Trophoblast cell (in vitro differentiated cells and primary cell): ENCODE data around the gene IGSF10.

Experiments used
- DNase-seq, 2 donors: peaks; one replicate each; pipeline ENCODE4 v3.0.0-alpha.2; 2016
- H2AFZ ChIP-seq: 2 replicates; pipeline ENCODE4 v1.6.1; 2013; ENCODE audit warnings: low read length, moderate library complexity, mild to moderate bottlenecking; ENCODE audit not compliant: insufficient read depth, poor library complexity
- H2AK5ac ChIP-seq: 2 replicates; pipeline ENCODE4 v1.6.1; 2013; ENCODE audit warnings: mild to moderate bottlenecking, low read length
- H2BK120ac ChIP-seq: 2 replicates; pipeline ENCODE4 v1.6.1; 2013; ENCODE audit warnings: low read length, mild to moderate bottlenecking, moderate library complexity; ENCODE audit not compliant: insufficient read depth, poor library complexity
- H2BK12ac ChIP-seq: 2 replicates; pipeline ENCODE4 v1.6.1; 2013; ENCODE audit warnings: mild to moderate bottlenecking, low read length, moderate library complexity
- H2BK5ac ChIP-seq: 2 replicates; pipeline ENCODE4 v1.6.1; 2013; ENCODE audit warnings: low read length, low read depth, moderate library complexity, mild to moderate bottlenecking; ENCODE audit not compliant: poor library complexity
- H3K14ac ChIP-seq: 2 replicates; pipeline ENCODE4 v1.6.1; 2013; ENCODE audit warnings: mild to moderate bottlenecking, low read length
- H3K18ac ChIP-seq: 2 replicates; pipeline ENCODE4 v1.6.1; 2013; ENCODE audit warnings: mild to moderate bottlenecking, low read length
- H3K23ac ChIP-seq: 2 replicates; pipeline ENCODE4 v1.6.1; 2013; ENCODE audit warnings: low read length
- H3K27ac ChIP-seq: 2 replicates; pipeline ENCODE4 v1.5.1; 2013; ENCODE audit warnings: low read depth, mild to moderate bottlenecking, inconsistent platforms, low read length, moderate library complexity
- H3K27me3 ChIP-seq: 2 replicates; pipeline ENCODE4 v1.6.1; 2013; ENCODE audit warnings: inconsistent platforms, mild to moderate bottlenecking, low read length, moderate library complexity; ENCODE audit not compliant: insufficient read depth
- H3K36me3 ChIP-seq, 2 experiments: 1 replicate in 1 of 2; 2 replicates in 1 of 2; pipeline ENCODE4 v1.6.1; 2013; ENCODE audit warnings: low read length in 2 of 2, mild to moderate bottlenecking in 2 of 2, moderate library complexity in 1 of 2; ENCODE audit not compliant: insufficient read depth in 2 of 2, control insufficient read depth in 1 of 2
- H3K4ac ChIP-seq: 2 replicates; pipeline ENCODE4 v1.6.1; 2013; ENCODE audit warnings: low read depth, mild to moderate bottlenecking, low read length, moderate library complexity
- H3K4me1 ChIP-seq, 2 experiments: 1 replicate in 1 of 2; 2 replicates in 1 of 2; pipeline ENCODE4 v1.6.1; 2013; ENCODE audit warnings: low read length in 2 of 2, mild to moderate bottlenecking in 2 of 2, moderate library complexity in 1 of 2; ENCODE audit not compliant: insufficient read depth in 2 of 2, control insufficient read depth in 1 of 2
- H3K4me2 ChIP-seq: 2 replicates; pipeline ENCODE4 v1.6.1; 2013; ENCODE audit warnings: inconsistent platforms, mild to moderate bottlenecking, low read length, moderate library complexity
- H3K4me3 ChIP-seq: 2 replicates; pipeline ENCODE4 v1.5.1; 2013; ENCODE audit warnings: mild to moderate bottlenecking, low read depth, low read length, inconsistent platforms
- H3K79me1 ChIP-seq: one replicate; pipeline ENCODE4 v1.6.1; 2013; ENCODE audit warnings: low read length
- H3K79me2 ChIP-seq: 2 replicates; pipeline ENCODE4 v1.6.1; 2013; ENCODE audit warnings: low read length, mild to moderate bottlenecking; ENCODE audit not compliant: control insufficient read depth, insufficient read depth, poor library complexity
- H3K9ac ChIP-seq: 2 replicates; pipeline ENCODE4 v1.6.1; 2013; ENCODE audit warnings: mild to moderate bottlenecking, low read length
- H3K9me3 ChIP-seq: 2 replicates; pipeline ENCODE4 v1.6.1; 2013; ENCODE audit warnings: low read depth, mild to moderate bottlenecking, control low read depth, inconsistent platforms, low read length; ENCODE audit not compliant: insufficient read depth
- H4K12ac ChIP-seq: 2 replicates; pipeline ENCODE4 v1.6.1; 2013; ENCODE audit warnings: low read depth, mild to moderate bottlenecking, low read length, moderate library complexity
- H4K8ac ChIP-seq: 2 replicates; pipeline ENCODE4 v1.6.1; 2013; ENCODE audit warnings: low read depth, mild to moderate bottlenecking, low read length, moderate library complexity
- H4K91ac ChIP-seq: one replicate; pipeline ENCODE4 v1.6.1; 2013; ENCODE audit warnings: low read depth, mild to moderate bottlenecking, low read length, moderate library complexity
- WGBS: extraction: QIAGEN DNeasy Blood & Tissue Kit; methylation state at CpG from one replicate; pipeline ENCODE4 v1.1.7; 2013; ENCODE audit warnings: missing lambda C conversion rate; ENCODE audit not compliant: insufficient read length, insufficient coverage; ENCODE audit errors: extremely low coverage; 5-methylcytosine and 5-hydroxymethylcytosine counted together

Gene IGSF10

GRCh38 chr3:151423091-151423490 lies 37.8 kb downstream of the IGSF10 start:
- Histone ChIP-seq H3K36me3 (peaks cover 6 to 14% of the 10 kb centered on the region in 2 experiments), H4K12ac (no peak overlapping the region), H2BK5ac (no peak overlapping the region), H3K27me3 (no peaks in the 10 kb centered on the region), H3K9ac (no peak overlapping the region), H2BK120ac (no peak overlapping the region), H3K4me1 (peaks cover 0 to 2% of the 10 kb centered on the region in 2 experiments), H2AFZ (no peak overlapping the region), H3K9me3 (no peaks in the 10 kb centered on the region), H3K23ac (no peak overlapping the region), H3K79me2 (no peaks in the 10 kb centered on the region), H3K4me2 (no peak overlapping the region), H3K14ac (no peak overlapping the region), H2AK5ac (no peak overlapping the region), H3K4ac (no peak overlapping the region), H4K91ac (no peak overlapping the region), H3K4me3 (no peak overlapping the region), H3K18ac (no peak overlapping the region), H3K27ac (no peak overlapping the region), H3K79me1 (no peaks in the 10 kb centered on the region), H4K8ac (no peak overlapping the region), H2BK12ac (no peak overlapping the region)
- no peak for DNase-seq
- WGBS: no CpG with 5 or more reads among the region's 5 CpGs

- WGBS: no CpG with 5 or more reads among the region's 4 CpGs
- no peak overlapping the region for H4K91ac ChIP-seq
- no peaks in the 10 kb centered on the region for H3K79me2 ChIP-seq
- H3K27ac ChIP-seq: no peak overlapping the region
- no peak overlapping the region for H3K18ac ChIP-seq
- no peak overlapping the region for H3K9ac ChIP-seq
- no peak overlapping the region for H3K23ac ChIP-seq
- no peak overlapping the region for H2BK12ac ChIP-seq
- H3K4me3 ChIP-seq: no peak overlapping the region
- no peaks in the 10 kb centered on the region for H3K9me3 ChIP-seq
- H3K36me3 ChIP-seq: peaks cover 6 to 17% of the 10 kb centered on the region in 2 experiments
- H2BK120ac ChIP-seq: no peak overlapping the region
- H2AK5ac ChIP-seq: no peak overlapping the region
- H3K14ac ChIP-seq: no peak overlapping the region
- no peak overlapping the region for H4K12ac ChIP-seq
- no peak overlapping the region for H2BK5ac ChIP-seq
- no peaks in the 10 kb centered on the region for H3K27me3 ChIP-seq
- H3K79me1 ChIP-seq: no peaks in the 10 kb centered on the region
- no peak for DNase-seq
- no peak overlapping the region for H2AFZ ChIP-seq
- no peak overlapping the region for H3K4ac ChIP-seq
- H3K4me1 ChIP-seq: peaks cover 0 to 2% of the 10 kb centered on the region in 2 experiments
- H4K8ac ChIP-seq: no peak overlapping the region
- no peak overlapping the region for H3K4me2 ChIP-seq
Measured at GRCh38 chr3:151421938-151422337, 38.9 kb downstream of the IGSF10 start.

GRCh38 chr3:151419806-151420205 lies 41.1 kb downstream of the IGSF10 start:
- Histone ChIP-seq H3K14ac (no peak overlapping the region), H4K91ac (no peak overlapping the region), H3K4me2 (no peak overlapping the region), H2BK12ac (no peak overlapping the region), H2AK5ac (no peak overlapping the region), H3K18ac (no peak overlapping the region), H2BK5ac (no peak overlapping the region), H2AFZ (no peak overlapping the region), H3K4ac (no peak overlapping the region), H3K79me1 (no peaks in the 10 kb centered on the region), H3K27me3 (no peaks in the 10 kb centered on the region), H3K9ac (no peak overlapping the region), H4K12ac (no peak overlapping the region), H3K79me2 (no peaks in the 10 kb centered on the region), H3K27ac (no peak overlapping the region), H3K36me3 (peaks cover 6 to 19% of the 10 kb centered on the region in 2 experiments), H3K9me3 (no peaks in the 10 kb centered on the region), H2BK120ac (no peak overlapping the region), H3K4me1 (peaks cover 0 to 2% of the 10 kb centered on the region in 2 experiments), H4K8ac (no peak overlapping the region), H3K4me3 (no peak overlapping the region), H3K23ac (no peak overlapping the region)
- WGBS: no CpG with 5 or more reads among the region's 6 CpGs
- DNase-seq: no peak

- H3K4ac ChIP-seq: no peak overlapping the region
Measured at GRCh38 chr3:151415289-151415688, 45.6 kb downstream of the IGSF10 start.

More at GRCh38 chr3:151415289-151415688, 45.6 kb downstream of the IGSF10 start:
- H3K4me3 ChIP-seq: no peak overlapping the region
- H4K12ac ChIP-seq: no peak overlapping the region
- H3K9ac ChIP-seq: no peak overlapping the region
- no peak overlapping the region for H2BK12ac ChIP-seq
- no peaks in the 10 kb centered on the region for H3K9me3 ChIP-seq
- DNase-seq: no peak
- peaks cover 5 to 16% of the 10 kb centered on the region in 2 experiments for H3K36me3 ChIP-seq
- H2AK5ac ChIP-seq: no peak overlapping the region
- no peak overlapping the region for H3K23ac ChIP-seq
- H3K14ac ChIP-seq: no peak overlapping the region
- no peak overlapping the region for H2AFZ ChIP-seq
- no peak overlapping the region for H3K27ac ChIP-seq
- no peaks in the 10 kb centered on the region for H3K27me3 ChIP-seq
- no peak overlapping the region for H2BK5ac ChIP-seq
- no peak overlapping the region for H2BK120ac ChIP-seq
- H4K91ac ChIP-seq: no peak overlapping the region
- no peaks in the 10 kb centered on the region for H3K79me1 ChIP-seq
- H4K8ac ChIP-seq: no peak overlapping the region
- no peaks in the 10 kb centered on the region for H3K4me1 ChIP-seq
- H3K79me2 ChIP-seq: no peaks in the 10 kb centered on the region
- no peak overlapping the region for H3K4me2 ChIP-seq
- no peak overlapping the region for H3K18ac ChIP-seq
- no CpG with 5 or more reads among the region's 1 CpG for WGBS
